ENCODE measurements around the gene MED8.

GRCh38 chr1:43427524-43427923 is 37.9 kb upstream of the MED8 start:
- no peak for TF ChIP-seq ZSCAN30 (CRISPR knock-in tag; IDR thresholded peaks at IDR 0.05)
- no peak for TF ChIP-seq CHD4 (IDR thresholded peaks at IDR 0.05; ENCODE audit: borderline replicate concordance, low read length)
- no peak for TF ChIP-seq POLR2A (IDR thresholded peaks at IDR 0.05; ENCODE audit: insufficient read depth in 1 of 2, low read depth in 2 of 2, low read length in 2 of 2)
- no peak for TF ChIP-seq E2F1 (CRISPR knock-in tag; IDR thresholded peaks at IDR 0.05)
- TF ChIP-seq STAG1 (CRISPR knock-in tag; IDR thresholded peaks at IDR 0.05): no peak
- TF ChIP-seq KDM1A (CRISPR knock-in tag; IDR thresholded peaks at IDR 0.05): no peak
- no peak for TF ChIP-seq HCFC1 (IDR thresholded peaks at IDR 0.05; ENCODE audit: low read depth, low read length)
- no peak for TF ChIP-seq MAFK (conservative IDR thresholded peaks at IDR 0.05 in 1 of 2, IDR thresholded peaks at IDR 0.05 in 1 of 2; ENCODE audit: low read length in 2 of 2)
- no peak for TF ChIP-seq ETV6 (CRISPR knock-in tag; conservative IDR thresholded peaks at IDR 0.05)
- no peak for TF ChIP-seq RNF2 (conservative IDR thresholded peaks at IDR 0.05; ENCODE audit: low read depth)

Measured in HepG2 (cell line).